DMS114 treated with DMSO at 0.1 percent for 48 hours (cell line): ENCODE measurements around the gene CABCOCO1.

Experiments
- DNase-seq: peaks from one replicate; lab custom pipeline; 2025; ENCODE audit not compliant: unreplicated experiment; lab: John Stamatoyannopoulos, UW

CABCOCO1 gene

GRCh38 chr10:61662794-61663259 lies at the start of gene CABCOCO1:
Gene CABCOCO1 (plus strand): TSS chr10:61662929. CDS start chr10:61662973, 44 bp downstream.
- peak; percentile 49 for DNase-seq

- DNase-seq = no peak
These were observed 49.1 kb upstream of the CABCOCO1 start for GRCh38 chr10:61613665-61614064.

GRCh38 chr10:61616611-61617010 lies 46.1 kb upstream of the CABCOCO1 start:
- no peak for DNase-seq

- DNase-seq = no peak
These were observed 45.5 kb upstream of the CABCOCO1 start for GRCh38 chr10:61617180-61617579.

GRCh38 chr10:61617586-61617985 lies 45.1 kb upstream of the CABCOCO1 start:
- DNase-seq = no peak

- DNase-seq = no peak
These were observed 44.3 kb upstream of the CABCOCO1 start for GRCh38 chr10:61618388-61618961.

GRCh38 chr10:61620506-61620905 lies 42.2 kb upstream of the CABCOCO1 start:
- DNase-seq = no peak

GRCh38 chr10:61621605-61622051 lies 41.1 kb upstream of the CABCOCO1 start:
- DNase-seq = no peak

- no peak for DNase-seq
These were observed 39.6 kb upstream of the CABCOCO1 start for GRCh38 chr10:61623161-61623560.

- DNase-seq = no peak
These were observed 36.5 kb upstream of the CABCOCO1 start for GRCh38 chr10:61626209-61626608.

- no peak for DNase-seq
These were observed 35.5 kb upstream of the CABCOCO1 start for GRCh38 chr10:61627266-61627665.

- no peak for DNase-seq
These were observed 34.4 kb upstream of the CABCOCO1 start for GRCh38 chr10:61628151-61628874.

GRCh38 chr10:61628875-61629513 lies 33.7 kb upstream of the CABCOCO1 start:
- no peak for DNase-seq

GRCh38 chr10:61629576-61629975 lies 33.2 kb upstream of the CABCOCO1 start:
- DNase-seq = no peak

GRCh38 chr10:61632057-61632670 lies 30.6 kb upstream of the CABCOCO1 start:
- DNase-seq = no peak

- no peak for DNase-seq
These were observed 29.1 kb upstream of the CABCOCO1 start for GRCh38 chr10:61633665-61634064.

- no peak for DNase-seq
These were observed 28.0 kb upstream of the CABCOCO1 start for GRCh38 chr10:61634746-61635145.

GRCh38 chr10:61635471-61635870 lies 27.3 kb upstream of the CABCOCO1 start:
- peak; percentile 38 for DNase-seq

- DNase-seq = no peak
These were observed 26.8 kb upstream of the CABCOCO1 start for GRCh38 chr10:61635932-61636331.

- no peak for DNase-seq
These were observed 22.8 kb upstream of the CABCOCO1 start for GRCh38 chr10:61639952-61640351.

GRCh38 chr10:61640856-61641255 lies 21.9 kb upstream of the CABCOCO1 start:
- no peak for DNase-seq

- peak; percentile 46 for DNase-seq
These were observed 20.6 kb upstream of the CABCOCO1 start for GRCh38 chr10:61642150-61642571.
